ENCODE results near the gene RAC3. TPM values are rescaled to one million over a fixed set of nuclear protein-coding genes. Genes with fewer than 3 reads are reported as not detected.

The RAC3 gene
- total RNA-seq, 1 experiment from 2014 or later = not detected

DNA sequence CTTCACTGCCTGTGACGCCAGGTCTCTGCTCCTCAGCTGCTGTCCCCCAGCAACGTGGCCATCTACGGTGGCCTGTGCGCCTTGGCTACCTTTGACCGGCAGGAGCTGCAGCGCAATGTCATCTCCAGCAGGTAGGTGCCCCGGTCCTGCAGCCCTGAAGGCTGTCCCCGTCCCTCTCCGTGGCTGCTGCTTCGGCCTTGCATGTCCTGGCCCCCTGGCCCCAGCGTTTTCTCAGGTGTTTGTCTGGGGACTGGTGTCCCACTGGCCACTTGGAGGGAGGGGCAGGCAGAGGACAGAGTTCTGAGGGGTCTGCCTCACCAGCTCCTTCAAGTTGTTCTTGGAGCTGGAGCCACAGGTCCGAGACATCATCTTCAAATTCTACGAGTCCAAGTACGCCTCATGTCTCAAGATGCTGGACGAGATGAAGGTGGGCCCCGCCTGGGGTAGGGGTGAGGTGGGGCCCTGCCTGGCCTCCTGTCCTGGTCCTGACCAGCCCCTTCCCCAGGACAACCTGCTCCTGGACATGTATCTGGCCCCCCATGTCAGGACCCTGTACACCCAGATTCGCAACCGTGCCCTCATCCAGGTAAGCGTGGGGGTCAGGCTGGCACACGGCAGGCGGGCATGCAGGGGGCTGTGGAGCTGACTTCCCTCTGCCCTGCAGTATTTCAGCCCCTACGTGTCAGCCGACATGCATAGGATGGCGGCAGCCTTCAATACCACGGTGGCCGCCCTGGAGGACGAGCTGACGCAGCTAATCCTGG lies 24.7 kb downstream of the RAC3 start:
- DNase-seq (ENCODE audit: low spot score) = no peak

DNA sequence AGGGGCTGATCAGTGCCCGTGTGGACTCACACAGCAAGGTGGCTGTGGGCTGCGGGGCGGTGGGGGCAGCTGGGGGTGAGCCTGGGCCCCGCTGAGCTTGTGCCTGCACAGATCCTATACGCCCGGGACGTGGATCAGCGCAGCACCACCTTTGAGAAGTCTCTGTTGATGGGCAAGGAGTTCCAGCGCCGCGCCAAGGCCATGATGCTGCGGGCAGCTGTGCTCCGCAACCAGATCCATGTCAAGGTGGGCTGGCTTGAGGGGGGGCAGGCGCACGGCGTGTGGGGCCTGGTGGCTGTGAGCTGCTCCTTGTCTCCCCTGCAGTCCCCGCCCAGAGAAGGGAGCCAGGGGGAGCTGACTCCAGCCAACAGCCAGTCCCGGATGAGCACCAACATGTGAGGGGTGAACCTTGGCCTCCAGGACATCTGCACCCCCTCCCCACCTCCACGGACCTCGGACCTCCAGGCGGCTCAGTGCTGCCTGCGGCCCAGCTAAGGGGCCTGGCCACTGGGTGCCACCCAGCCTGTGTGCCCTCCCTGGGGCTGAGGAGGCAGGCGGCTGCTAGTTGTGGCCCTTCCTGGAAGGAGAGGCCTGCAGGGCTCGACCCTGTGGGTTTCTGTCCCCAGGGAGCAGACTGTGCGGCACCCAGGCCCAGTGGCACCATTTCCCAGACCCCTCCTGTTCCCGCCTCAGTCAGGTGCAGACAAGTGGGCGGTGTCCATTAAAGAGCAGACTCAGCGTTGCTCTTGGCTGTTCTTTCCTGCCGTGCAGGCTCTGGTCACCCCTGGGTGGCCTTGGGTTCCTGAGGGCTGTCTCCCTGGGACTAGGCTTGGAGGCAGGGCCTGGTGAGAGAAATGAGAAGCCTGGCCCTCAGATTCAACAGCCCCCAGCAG lies 25.5 kb downstream of the RAC3 start:
- DNase-seq (ENCODE audit: low spot score) = no peak

DNA sequence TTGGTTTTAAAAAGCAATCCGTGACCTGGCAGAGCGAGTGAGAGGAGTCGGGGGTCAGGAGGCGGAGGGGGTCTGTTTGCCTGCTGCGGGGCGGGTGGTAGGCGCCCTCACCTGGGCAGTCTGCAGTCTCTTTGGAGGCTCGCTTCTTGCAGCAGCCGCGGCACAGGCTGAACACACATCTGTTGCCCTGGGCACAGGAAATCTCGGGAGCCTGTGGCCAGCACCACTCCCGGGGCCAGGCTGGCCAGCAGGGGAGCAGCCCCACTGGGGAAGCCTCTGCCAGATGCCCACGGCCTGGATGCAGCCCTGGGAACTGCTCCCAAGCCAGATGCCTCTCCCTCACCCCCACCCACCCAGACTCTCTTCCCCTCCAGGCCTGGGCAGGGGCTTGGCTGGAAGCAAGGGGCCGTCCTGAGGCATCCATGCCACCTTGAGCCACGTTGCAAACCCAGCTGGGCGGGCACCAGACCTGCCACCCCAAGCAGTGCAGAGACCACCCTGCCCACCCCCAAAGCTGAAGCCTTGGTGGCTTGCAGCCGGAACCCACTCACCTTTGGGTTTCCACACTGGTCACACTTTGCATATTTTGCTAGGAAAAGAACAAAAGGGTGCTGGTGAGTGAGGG lies 26.9 kb downstream of the RAC3 start:
- DNase-seq (ENCODE audit: low spot score) = no peak

DNA sequence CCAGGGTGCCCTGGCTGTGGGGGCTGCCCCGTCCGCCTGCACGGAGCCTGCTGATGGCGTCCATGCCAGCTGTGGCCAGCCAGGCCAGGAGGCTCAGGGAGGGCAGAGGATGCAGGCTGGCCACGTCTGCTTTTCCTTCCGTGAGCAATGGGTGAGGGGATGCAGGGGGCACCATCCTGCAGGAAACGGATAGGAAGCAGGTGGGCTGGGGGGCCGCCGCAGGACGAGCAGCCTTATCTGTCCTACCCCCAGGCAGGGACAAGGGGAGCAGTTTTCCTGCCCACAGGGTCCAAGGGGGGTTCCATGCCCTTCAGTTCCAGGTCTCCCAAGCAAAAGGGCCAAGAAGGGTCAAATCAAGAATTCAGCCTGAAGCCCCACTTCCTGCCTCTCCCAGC lies 27.4 kb downstream of the RAC3 start:
- no peak for DNase-seq (ENCODE audit: low spot score)

DNA sequence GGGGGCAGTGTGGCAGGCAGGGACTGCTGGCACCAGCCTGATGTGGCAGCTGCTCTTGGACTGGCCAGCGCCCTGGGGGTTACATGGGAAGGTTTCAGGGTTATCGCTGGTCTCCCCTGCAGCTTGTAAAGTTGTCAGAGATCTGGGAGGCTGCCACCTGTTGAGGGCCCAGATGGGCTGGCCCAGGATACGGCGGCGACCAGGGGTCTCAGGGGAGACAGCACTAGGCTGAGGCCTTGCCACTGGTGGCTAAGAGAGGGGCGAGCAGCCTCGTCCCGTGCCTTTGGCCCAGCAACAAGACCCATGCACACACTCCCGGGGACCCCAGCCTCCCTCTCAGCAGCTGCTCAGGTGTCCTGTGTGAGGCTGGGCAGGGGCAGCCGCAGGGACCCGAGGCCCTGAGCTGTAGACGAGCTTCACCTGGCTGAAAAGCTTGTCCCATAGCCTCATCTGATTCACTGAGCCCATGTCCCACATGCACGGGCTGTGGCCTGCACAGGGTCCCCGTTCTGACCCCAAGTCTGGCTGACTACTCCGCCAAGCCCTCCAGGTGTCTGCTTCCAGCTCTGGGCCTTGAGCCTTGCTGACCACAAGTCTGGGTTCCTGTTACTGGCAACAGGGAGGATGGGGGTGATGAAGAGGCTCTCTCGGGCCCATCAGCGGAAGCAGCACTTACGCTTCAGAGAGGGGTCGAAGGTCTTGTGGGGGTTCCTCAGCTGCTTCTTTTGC lies 28.0 kb downstream of the RAC3 start:
- no peak for DNase-seq (ENCODE audit: low spot score)

DNA sequence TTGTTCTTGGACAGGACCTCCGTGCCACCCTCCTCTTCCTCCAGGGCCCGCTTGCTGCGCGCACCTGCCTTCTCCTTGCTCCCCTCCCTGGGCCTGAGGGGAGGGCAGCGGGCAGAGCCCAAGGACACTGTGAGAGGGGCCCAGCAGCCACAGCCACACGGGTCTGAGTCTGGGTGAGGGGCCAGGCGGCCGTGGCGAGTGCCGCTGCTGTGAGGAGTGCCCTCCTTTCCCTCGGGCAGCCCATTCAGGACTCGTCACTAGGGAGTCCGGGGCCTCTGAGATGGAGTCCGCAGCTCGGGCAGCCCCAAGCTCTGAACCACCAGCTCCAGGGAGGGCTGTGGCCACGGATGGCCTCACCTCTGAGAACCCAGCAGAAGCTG lies 28.5 kb downstream of the RAC3 start:
- no peak for DNase-seq (ENCODE audit: low spot score)

DNA sequence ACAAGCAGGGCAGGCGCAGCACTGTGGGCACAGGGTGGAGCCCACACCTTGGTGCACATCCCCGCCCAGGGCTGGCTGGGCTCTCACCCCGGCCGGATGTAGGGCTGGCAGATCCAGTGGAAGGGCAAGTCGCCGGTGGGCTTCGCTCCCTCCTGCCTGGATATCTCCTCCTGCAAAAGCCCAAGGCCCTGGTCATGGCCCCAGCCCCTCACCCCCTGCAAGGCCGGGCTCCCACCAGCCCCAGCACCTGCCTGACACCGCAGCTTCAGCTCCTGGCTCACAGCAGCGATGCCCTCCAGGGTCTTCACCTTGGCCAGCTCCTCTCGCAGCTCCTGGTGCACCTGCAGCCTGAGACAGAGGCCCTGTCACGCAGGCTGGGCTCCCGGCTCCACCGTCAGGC lies 29.1 kb downstream of the RAC3 start:
- no peak for DNase-seq (ENCODE audit: low spot score)

DNA sequence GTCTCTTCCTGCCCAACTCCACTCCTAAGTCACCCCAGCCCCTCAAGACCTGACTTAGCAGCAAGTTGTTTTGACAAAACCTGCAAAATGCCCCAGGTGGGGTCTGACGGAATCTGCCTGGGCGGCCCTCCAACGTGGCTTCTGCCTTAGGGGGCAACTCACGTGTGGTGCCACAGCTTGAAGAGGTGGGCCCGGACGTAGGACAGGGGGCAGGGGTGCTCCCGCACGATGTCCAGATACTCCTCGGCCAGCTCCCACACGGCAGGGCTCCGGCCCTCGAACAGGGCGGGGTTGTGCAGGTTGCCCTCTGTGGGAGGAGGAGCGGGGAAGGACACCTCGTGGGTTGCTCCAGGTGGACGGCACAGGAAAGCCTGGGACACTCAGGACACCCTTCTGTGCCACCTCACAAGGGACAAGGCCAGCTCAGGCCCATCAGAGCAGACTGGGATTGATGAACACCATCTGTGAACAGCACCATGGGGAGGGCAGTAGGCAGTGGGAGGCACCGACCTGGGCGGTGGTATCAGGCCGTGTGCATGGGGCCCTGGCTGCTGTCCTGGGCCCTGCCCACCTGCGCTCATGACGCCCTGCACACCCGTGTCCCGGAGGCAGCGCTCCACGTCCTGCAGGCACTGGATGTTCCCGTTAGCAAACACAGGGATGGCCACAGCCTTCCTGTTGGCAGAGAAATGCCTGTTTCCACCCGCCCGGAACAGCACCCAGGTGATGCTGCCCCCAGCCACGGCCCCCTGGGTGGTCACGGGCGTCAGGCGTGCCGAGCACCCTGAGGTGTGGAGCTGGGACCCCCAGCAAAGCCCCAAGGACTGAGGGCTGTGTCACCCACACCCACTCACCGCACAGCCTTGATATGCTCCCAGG lies 29.8 kb downstream of the RAC3 start:
- DNase-seq (ENCODE audit: low spot score) = no peak

DNA sequence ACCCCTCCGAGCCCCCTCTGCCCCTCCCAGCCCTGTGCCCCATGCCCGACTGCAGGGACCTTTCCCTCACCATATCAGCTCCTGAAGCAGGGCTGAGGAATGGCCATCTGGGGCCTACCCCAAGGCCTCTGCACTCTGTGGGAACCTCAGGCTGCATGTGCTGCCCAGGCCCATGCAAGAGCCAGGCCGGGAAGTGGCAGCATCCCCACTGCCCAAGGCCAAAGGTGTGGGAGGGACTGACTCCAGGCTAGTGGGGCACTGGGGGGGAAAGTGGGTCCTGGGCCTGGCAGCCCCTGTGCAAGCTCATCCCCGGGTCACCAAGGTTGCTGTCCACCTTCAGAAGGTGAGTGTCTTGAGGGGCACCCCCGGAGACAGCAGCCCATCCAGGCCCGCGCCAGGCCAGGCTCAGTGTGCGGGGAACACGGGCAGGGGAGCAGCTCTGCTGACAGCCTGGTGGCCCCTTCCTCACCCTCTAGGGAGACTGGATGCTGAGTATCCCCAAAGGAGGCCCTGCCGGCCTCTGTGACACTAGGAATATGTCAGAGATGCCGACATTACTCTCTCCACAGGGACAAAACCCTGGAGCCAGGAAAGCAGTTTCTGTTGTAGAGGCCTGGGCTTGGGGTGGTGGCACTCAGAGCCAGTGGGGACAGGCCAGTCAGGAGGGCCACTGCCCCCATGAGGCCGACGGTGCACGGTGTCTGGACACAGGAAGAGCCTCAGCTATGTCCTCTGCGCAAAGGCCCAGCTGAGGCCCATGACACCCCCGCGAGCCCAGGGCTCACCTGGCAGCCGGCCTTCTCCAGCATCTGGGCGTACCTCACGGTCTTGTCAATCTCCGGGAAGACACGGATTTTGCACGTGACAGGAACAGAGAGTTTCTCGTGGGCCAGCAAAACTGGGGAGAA lies 30.9 kb downstream of the RAC3 start:
- DNase-seq (ENCODE audit: low spot score) = no peak

DNA sequence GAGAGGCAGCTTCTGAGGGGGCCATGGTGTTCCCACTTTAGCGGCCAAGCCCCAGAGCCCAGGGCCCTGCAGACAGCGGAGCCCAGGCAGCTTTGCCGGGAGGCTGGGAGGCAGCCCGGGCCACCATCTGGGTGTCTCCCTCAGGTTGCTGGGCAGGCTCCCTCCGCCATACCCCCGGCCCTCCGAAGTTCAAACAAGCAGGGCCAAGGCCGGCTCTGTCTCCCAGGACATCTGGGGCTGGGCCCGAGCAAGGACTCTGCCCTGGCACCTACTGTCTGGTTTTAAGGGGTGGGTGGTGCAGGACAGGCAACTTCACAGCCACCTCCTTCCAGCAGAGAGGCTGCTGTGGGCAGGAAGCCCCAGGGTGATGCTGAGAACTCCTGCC lies 31.5 kb downstream of the RAC3 start:
- DNase-seq (ENCODE audit: low spot score) = no peak

DNA sequence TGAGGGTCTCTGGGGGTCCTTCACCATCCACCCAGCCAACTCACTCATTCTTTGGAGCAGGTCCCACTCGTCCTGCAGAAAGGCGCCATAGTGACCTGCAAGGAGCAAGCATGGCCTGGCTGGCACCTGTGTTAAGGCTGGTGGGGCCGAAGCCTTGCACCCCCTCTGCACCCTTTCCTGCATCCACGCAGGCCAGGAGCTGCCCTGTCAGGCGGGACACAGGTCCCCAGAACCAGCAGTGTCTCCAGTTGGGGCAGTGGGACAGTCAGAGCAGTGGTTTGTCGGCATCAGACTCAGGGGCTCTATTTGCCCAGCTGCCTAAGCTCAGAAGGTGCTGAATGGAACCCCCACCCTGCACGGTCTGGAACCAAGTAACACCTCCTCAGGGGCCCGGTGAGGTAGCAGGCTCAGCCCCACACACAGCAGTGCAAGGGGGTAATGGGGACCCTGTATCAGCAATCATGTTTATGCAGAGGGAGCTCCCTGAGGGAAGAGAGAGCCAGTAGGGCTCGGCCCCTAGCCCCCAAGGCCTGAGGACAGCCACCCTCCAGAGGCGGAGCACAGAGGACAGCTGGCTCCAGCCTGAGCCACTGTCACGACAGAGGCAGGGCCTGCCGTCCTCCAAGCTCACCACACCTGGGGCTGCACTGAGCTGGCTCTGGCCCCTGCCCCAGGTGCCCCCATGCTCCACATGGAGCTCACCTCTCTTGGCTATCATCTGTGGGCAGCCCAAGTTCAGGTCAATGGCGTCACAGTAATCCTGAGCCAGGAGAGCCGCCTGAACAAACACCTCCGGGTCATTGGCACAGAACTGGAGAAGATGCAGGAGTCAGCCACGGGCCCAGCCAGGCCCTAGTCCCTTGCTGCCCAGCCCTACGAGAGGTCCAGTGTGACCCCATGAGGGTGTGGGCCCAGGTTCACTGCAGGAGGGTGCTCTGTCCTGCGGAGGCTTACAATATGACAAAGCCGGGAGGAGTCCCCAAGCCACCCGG lies 32.2 kb downstream of the RAC3 start:
- no peak for DNase-seq (ENCODE audit: low spot score)

DNA sequence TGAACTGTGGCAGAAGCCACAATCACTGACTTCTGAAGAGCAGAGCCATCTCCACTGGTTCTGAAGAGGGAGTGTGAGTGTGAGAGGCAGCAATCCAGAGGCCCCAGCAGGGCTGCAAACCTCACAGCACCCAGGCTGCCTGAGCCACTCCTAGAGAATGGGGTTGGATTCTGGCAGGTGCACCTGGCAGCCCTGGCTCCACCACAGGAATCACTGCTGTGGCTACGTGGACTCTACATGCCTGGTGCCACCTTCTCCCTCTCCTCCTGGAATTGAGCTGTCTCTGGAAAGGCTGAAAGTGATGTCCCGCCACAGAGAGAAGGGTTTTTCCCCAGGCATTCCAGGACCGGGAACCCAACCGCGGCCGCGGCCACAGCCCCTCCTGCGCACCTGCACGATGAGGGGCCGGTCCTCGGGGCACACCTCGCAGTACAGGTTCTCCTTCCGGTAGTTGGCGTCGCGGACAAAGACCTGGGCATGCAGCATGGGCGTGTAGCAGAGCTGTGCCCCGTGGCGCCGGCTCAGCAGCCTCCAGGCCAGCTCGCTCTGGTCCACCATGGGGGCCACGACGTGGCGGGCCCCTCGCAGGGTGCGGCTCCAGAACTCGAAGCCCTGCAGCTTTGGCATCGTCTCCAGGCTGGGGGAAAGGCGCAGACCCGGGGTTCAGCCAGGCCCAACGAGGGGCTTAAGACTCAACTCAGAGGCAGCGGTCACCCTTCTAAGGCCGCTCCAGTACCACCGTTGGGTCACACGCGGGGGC lies 33.1 kb downstream of the RAC3 start:
- DNase-seq (ENCODE audit: low spot score) = no peak

DNA sequence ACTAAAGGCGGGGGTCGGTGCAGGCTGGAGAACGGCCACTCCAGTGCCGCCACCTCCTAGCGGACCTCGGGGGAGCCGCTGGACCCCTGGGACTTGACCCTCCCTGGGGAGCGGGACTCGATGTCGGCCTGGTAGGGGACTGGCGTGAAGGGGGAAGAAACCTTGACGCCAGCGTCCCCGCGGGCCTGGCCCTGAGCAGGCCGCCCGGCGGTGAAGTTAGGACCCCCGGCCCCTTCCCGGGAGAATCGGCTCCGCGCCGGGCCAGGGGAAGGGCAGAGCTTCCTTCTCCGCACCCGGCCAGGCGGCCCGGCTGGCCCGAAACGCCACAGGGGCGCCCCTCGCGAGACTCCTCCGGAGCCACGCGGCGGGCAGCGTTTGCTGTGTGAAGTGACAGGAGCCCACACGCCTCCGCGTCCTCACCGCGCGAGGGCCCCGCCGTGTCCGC lies 33.7 kb downstream of the RAC3 start:
- no peak for DNase-seq (ENCODE audit: low spot score)

DNA sequence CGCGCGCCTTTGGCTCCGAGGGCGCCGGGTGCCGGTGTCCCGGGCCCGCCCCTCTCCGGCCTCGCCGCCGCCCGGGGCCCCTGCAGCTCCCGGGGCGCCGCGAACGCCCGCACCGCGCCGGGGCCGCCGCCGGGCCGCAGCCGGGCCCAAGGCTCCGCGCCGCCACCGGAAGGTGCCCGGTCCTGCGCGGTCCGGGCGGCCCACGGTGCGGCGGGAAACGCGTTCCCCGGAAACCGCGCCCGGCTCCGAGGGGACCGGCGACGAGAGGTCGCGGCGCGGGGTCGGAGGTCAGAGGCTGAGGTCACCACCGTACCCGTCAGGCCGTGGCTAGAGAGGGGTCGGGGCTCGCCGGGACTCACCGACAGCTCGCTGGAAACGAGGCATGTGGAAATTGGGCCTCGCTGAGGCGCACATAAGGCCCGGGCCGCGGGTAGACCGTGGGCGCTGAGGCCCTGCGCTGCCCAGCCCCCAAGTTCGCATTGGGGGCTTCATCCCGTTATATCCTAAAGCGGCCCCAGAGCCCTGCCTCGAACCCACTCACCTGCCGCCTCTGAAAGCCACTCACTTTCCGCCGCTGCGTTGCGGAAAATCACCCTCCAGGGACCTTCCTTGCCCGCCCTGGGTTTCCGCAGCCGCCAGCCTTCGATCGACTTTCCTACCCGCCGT lies 34.3 kb downstream of the RAC3 start, which contains the start of gene DUS1L:
Gene DUS1L (minus strand): TSS at position 167 of the 666 bp plus-strand sequence. CDS start 745 bp downstream, outside the sequence.
- no peak for DNase-seq (ENCODE audit: low spot score)

DNA sequence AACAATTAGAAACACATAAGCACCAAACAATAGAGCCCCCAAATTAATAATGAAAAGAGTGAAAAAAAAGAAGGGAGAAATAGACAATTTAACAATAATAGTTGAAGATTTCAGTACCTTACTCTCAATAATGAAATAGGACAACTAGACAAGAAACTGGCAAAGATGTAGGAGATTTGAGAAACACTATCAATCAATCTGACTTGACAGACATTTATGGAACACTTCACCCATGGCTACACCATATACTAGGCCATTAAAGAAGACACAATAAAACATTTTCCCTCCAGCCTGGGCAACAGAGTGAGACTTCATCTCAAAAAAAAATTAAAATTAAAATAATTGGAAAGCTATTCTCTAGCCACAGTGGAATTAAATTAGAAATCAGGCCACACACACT lies 39.1 kb downstream of the RAC3 start:
- no peak for DNase-seq (ENCODE audit: low spot score)

DNA sequence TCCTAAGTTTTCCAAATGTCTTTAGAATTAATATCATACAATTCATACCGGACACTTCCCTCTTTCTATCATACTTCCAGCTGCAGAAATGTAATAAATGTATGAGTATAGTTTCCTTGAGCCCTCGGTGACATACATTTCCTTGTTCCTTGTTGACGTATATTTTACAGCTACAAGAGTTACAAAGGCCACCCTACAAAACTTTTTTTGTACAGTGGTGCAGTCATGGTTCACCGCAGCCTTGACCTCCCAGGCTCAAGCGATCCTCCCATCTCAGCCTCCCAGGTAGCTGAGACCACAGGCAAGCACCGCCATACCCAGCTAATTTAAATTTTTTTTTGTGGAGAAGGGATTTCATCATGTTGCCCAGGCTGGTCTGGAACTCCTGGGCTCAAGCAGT lies 41.3 kb downstream of the RAC3 start:
- no peak for DNase-seq (ENCODE audit: low spot score)

DNA sequence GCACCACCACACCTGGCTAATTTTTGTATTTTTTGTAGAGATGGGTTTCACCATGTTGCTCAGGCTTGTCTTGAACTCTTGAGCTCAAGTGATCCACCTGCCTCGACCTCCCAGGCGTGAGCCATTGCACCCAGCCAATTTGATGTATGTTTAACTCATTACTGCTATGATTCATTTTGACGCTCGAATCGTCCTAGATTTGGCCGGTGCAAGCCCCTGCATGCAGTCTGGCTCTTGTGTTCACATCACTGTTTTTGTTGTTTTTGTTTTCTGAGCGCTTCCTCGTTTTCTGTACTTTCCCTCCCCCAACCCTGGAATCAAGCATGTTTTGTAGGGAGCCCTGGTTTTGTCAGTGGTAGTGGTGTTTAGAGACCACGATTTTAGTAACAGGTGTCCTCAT lies 42.0 kb downstream of the RAC3 start:
- DNase-seq (ENCODE audit: low spot score) = no peak
